ENCODE results near the gene ACAP2.

GRCh38 chr3:195247863-195248189 is 195.0 kb downstream of the ACAP2 start:
- TF ChIP-seq CTCF (IDR thresholded peaks at IDR 0.05): no peak
- TF ChIP-seq POLR2AphosphoS5 (IDR thresholded peaks at IDR 0.05): no peak
